ENCODE measurements around the gene SCO2. TPM values are rescaled to one million over a fixed set of nuclear protein-coding genes. Genes with fewer than 3 reads are reported as not detected.

The SCO2 gene
- total and polyA plus RNA-seq, 2 of the 13 experiments (the other 11 are each of a cell fraction or from before 2014, with no cell fraction given): 0.32 to 3.7 TPM

GRCh38 chr22:50529416-50529896 lies 4.1 kb upstream of the SCO2 start (continued):
- TF ChIP-seq, protein P1, sequence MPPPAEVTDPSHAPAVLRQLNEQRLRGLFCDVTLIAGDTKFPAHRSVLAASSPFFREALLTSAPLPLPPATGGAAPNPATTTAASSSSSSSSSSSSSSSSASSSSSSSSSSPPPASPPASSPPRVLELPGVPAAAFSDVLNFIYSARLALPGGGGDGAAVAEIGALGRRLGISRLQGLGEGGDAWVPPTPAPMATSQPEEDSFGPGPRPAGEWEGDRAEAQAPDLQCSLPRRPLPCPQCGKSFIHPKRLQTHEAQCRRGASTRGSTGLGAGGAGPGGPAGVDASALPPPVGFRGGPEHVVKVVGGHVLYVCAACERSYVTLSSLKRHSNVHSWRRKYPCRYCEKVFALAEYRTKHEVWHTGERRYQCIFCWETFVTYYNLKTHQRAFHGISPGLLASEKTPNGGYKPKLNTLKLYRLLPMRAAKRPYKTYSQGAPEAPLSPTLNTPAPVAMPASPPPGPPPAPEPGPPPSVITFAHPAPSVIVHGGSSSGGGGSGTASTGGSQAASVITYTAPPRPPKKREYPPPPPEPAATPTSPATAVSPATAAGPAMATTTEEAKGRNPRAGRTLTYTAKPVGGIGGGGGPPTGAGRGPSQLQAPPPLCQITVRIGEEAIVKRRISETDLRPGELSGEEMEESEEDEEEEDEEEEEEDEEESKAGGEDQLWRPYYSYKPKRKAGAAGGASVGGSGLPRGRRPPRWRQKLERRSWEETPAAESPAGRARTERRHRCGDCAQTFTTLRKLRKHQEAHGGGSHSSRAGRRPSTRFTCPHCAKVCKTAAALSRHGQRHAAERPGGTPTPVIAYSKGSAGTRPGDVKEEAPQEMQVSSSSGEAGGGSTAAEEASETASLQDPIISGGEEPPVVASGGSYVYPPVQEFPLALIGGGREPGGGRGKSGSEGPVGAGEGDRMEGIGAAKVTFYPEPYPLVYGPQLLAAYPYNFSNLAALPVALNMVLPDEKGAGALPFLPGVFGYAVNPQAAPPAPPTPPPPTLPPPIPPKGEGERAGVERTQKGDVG (CRISPR knock-in tag; IDR thresholded peaks at IDR 0.05; ENCODE audit: borderline replicate concordance): peak; percentile 42; the same call in 1 of the 2 replicates
- TF ChIP-seq FUBP1 (CRISPR knock-in tag; IDR thresholded peaks at IDR 0.05; ENCODE audit: borderline replicate concordance) (0 out of 2 replicates have a peak, but pooled peaks have one; percentile 9), AHDC1 (CRISPR knock-in tag; IDR thresholded peaks at IDR 0.05; ENCODE audit: borderline replicate concordance) (no peak), AKAP8 (CRISPR knock-in tag; IDR thresholded peaks at IDR 0.05) (peak; percentile 3; the same call in 1 of the 2 replicates), ZEB1 (IDR thresholded peaks at IDR 0.05; ENCODE audit: insufficient replicate concordance, low read depth) (peak; percentile 8), NFKB2 (CRISPR knock-in tag; IDR thresholded peaks at IDR 0.05; ENCODE audit: borderline replicate concordance) (0 out of 2 replicates have a peak, but pooled peaks have one; percentile 12)
- TF ChIP-seq, protein P2, sequence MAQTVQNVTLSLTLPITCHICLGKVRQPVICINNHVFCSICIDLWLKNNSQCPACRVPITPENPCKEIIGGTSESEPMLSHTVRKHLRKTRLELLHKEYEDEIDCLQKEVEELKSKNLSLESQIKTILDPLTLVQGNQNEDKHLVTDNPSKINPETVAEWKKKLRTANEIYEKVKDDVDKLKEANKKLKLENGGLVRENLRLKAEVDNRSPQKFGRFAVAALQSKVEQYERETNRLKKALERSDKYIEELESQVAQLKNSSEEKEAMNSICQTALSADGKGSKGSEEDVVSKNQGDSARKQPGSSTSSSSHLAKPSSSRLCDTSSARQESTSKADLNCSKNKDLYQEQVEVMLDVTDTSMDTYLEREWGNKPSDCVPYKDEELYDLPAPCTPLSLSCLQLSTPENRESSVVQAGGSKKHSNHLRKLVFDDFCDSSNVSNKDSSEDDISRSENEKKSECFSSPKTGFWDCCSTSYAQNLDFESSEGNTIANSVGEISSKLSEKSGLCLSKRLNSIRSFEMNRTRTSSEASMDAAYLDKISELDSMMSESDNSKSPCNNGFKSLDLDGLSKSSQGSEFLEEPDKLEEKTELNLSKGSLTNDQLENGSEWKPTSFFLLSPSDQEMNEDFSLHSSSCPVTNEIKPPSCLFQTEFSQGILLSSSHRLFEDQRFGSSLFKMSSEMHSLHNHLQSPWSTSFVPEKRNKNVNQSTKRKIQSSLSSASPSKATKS (CRISPR knock-in tag; IDR thresholded peaks at IDR 0.05): no peak
- TF ChIP-seq, protein P3, sequence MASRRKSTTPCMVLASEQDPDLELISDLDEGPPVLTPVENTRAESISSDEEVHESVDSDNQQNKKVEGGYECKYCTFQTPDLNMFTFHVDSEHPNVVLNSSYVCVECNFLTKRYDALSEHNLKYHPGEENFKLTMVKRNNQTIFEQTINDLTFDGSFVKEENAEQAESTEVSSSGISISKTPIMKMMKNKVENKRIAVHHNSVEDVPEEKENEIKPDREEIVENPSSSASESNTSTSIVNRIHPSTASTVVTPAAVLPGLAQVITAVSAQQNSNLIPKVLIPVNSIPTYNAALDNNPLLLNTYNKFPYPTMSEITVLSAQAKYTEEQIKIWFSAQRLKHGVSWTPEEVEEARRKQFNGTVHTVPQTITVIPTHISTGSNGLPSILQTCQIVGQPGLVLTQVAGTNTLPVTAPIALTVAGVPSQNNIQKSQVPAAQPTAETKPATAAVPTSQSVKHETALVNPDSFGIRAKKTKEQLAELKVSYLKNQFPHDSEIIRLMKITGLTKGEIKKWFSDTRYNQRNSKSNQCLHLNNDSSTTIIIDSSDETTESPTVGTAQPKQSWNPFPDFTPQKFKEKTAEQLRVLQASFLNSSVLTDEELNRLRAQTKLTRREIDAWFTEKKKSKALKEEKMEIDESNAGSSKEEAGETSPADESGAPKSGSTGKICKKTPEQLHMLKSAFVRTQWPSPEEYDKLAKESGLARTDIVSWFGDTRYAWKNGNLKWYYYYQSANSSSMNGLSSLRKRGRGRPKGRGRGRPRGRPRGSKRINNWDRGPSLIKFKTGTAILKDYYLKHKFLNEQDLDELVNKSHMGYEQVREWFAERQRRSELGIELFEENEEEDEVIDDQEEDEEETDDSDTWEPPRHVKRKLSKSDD (CRISPR knock-in tag; IDR thresholded peaks at IDR 0.05; ENCODE audit: low read depth): peak; percentile 6; the same call in 1 of the 2 replicates
- TF ChIP-seq, protein P4, sequence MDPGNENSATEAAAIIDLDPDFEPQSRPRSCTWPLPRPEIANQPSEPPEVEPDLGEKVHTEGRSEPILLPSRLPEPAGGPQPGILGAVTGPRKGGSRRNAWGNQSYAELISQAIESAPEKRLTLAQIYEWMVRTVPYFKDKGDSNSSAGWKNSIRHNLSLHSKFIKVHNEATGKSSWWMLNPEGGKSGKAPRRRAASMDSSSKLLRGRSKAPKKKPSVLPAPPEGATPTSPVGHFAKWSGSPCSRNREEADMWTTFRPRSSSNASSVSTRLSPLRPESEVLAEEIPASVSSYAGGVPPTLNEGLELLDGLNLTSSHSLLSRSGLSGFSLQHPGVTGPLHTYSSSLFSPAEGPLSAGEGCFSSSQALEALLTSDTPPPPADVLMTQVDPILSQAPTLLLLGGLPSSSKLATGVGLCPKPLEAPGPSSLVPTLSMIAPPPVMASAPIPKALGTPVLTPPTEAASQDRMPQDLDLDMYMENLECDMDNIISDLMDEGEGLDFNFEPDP (CRISPR knock-in tag; conservative IDR thresholded peaks at IDR 0.05): no peak; the same call in 1 of the 2 replicates

Measured in HepG2 (cell line).